Lower leg skin (tissue), 3 donors: ENCODE data around the gene SLC12A3.

ENCODE experiments used
- CTCF ChIP-seq, 3 donors: fragments of 450-650 bp; IDR thresholded peaks; one replicate each; pipeline ENCODE4 v1.5.1; 2016; ENCODE audit warnings: antibody characterized with exemption in 3 of 3, mild to moderate bottlenecking in 3 of 3, moderate library complexity in 2 of 3
- POLR2A ChIP-seq, 2 donors: fragments of 450-650 bp; IDR thresholded peaks; one replicate each; pipeline ENCODE4 v1.6.1; 2016 to 2017; ENCODE audit warnings: antibody characterized with exemption in 2 of 2, mild to moderate bottlenecking in 1 of 2, moderate library complexity in 1 of 2

GRCh38 chr16:56828647-56829046, 36.4 kb upstream of the SLC12A3 start:
- no peak for TF ChIP-seq CTCF (IDR thresholded peaks at IDR 0.05)
- TF ChIP-seq POLR2A (IDR thresholded peaks at IDR 0.05), result no peak
